ENCODE results near the gene CEACAM8.

DNA sequence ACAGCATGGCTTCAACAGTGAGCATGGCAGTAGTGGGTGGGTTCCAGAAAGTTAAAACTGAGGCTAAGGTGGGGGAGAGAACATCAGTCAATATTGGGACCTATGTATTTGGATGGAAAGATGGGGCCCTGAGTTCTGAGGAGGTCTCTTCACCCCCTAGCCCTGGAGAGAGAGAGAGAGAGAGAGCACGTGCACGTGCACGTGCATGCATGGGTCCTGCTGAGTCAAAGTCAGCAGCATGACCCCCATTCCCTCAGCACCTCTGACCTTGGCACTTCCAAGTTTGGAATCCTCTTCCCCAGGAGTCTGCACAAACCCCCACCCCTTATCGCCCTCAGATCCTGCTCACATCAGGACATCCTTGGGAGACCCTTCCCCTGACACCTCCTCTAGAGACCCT, 34.0 kb downstream of the CEACAM8 start:
- no peak for TF ChIP-seq MZF1 (tag by site-specific recombination; IDR thresholded peaks at IDR 0.05; ENCODE audit: borderline replicate concordance)
- TF ChIP-seq KLF16 (tag by site-specific recombination; IDR thresholded peaks at IDR 0.05), result no peak
- TF ChIP-seq KLF9 (tag by site-specific recombination; IDR thresholded peaks at IDR 0.05; ENCODE audit: low read depth), result no peak
- TF ChIP-seq ZNF585B (tag by site-specific recombination; IDR thresholded peaks at IDR 0.05), result no peak
- no peak for TF ChIP-seq CTCF (tag by site-specific recombination; IDR thresholded peaks at IDR 0.05)
- TF ChIP-seq, protein P1, sequence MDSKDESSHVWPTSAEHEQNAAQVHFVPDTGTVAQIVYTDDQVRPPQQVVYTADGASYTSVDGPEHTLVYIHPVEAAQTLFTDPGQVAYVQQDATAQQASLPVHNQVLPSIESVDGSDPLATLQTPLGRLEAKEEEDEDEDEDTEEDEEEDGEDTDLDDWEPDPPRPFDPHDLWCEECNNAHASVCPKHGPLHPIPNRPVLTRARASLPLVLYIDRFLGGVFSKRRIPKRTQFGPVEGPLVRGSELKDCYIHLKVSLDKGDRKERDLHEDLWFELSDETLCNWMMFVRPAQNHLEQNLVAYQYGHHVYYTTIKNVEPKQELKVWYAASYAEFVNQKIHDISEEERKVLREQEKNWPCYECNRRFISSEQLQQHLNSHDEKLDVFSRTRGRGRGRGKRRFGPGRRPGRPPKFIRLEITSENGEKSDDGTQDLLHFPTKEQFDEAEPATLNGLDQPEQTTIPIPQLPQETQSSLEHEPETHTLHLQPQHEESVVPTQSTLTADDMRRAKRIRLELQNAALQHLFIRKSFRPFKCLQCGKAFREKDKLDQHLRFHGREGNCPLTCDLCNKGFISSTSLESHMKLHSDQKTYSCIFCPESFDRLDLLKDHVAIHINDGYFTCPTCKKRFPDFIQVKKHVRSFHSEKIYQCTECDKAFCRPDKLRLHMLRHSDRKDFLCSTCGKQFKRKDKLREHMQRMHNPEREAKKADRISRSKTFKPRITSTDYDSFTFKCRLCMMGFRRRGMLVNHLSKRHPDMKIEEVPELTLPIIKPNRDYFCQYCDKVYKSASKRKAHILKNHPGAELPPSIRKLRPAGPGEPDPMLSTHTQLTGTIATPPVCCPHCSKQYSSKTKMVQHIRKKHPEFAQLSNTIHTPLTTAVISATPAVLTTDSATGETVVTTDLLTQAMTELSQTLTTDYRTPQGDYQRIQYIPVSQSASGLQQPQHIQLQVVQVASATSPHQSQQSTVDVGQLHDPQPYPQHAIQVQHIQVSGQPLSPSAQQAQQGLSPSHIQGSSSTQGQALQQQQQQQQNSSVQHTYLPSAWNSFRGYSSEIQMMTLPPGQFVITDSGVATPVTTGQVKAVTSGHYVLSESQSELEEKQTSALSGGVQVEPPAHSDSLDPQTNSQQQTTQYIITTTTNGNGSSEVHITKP (tag by site-specific recombination; IDR thresholded peaks at IDR 0.05), result no peak
- TF ChIP-seq ZNF785 (tag by site-specific recombination; IDR thresholded peaks at IDR 0.05), result no peak

Data from HEK293 (cell line).